H9 (cell line): Measurements from ENCODE around the gene ABHD17C. TPM values are rescaled to one million over a fixed set of nuclear protein-coding genes. Genes with fewer than 3 reads are reported as not detected.

ENCODE experiments used
- DNase-seq: peaks from one replicate; pipeline ENCODE4 v3.0.0-alpha.2; 2017
- H2AFZ ChIP-seq: one replicate; pipeline ENCODE4 v1.6.1; 2013; ENCODE audit warnings: mild to moderate bottlenecking, low read length, control low read depth, moderate library complexity
- H2AK5ac ChIP-seq: 2 replicates; pipeline ENCODE4 v1.6.1; 2013; ENCODE audit warnings: low read length, control low read depth, mixed read lengths; ENCODE audit not compliant: insufficient read length
- H2BK120ac ChIP-seq: one replicate; pipeline ENCODE4 v1.6.1; 2013; ENCODE audit warnings: low read depth, mild to moderate bottlenecking, low read length, control low read depth, inconsistent platforms; ENCODE audit not compliant: poor library complexity, severe bottlenecking
- H2BK12ac ChIP-seq: 2 replicates; pipeline ENCODE4 v1.6.1; 2013; ENCODE audit warnings: low read length, control low read depth, mixed read lengths, low read depth; ENCODE audit not compliant: insufficient read length
- H2BK15ac ChIP-seq: 2 replicates; pipeline ENCODE4 v1.6.1; 2013; ENCODE audit warnings: low read depth, low read length, control low read depth
- H2BK20ac ChIP-seq: one replicate; pipeline ENCODE4 v1.6.1; 2013; ENCODE audit warnings: low read depth, mild to moderate bottlenecking, low read length, control low read depth, inconsistent platforms; ENCODE audit not compliant: poor library complexity, severe bottlenecking
- H2BK5ac ChIP-seq: 2 replicates; pipeline ENCODE4 v1.6.1; 2013; ENCODE audit warnings: low read length, control low read depth, mixed read lengths; ENCODE audit not compliant: insufficient read length
- H3K14ac ChIP-seq: 2 replicates; pipeline ENCODE4 v1.6.1; 2013; ENCODE audit warnings: low read length, control low read depth; ENCODE audit not compliant: insufficient read depth
- H3K18ac ChIP-seq: 2 replicates; pipeline ENCODE4 v1.6.1; 2013; ENCODE audit warnings: low read depth, mild to moderate bottlenecking, mixed read lengths, low read length, control low read depth; ENCODE audit not compliant: insufficient read length
- H3K23ac ChIP-seq: 2 replicates; pipeline ENCODE4 v1.6.1; 2013; ENCODE audit warnings: low read length, control low read depth, mixed read lengths, low read depth; ENCODE audit not compliant: insufficient read length
- H3K23me2 ChIP-seq: 2 replicates; pipeline ENCODE4 v1.6.1; 2013; ENCODE audit warnings: low read depth, mild to moderate bottlenecking, mixed read lengths, low read length, control low read depth; ENCODE audit not compliant: insufficient read length, poor library complexity, severe bottlenecking
- H3K27ac ChIP-seq: 2 replicates; pipeline ENCODE4 v1.5.1; 2013; ENCODE audit warnings: low read length, control low read depth, mixed read lengths, low read depth; ENCODE audit not compliant: insufficient read length
- H3K27me3 ChIP-seq: 2 replicates; pipeline ENCODE4 v1.6.1; 2013; ENCODE audit warnings: low read length, control low read depth, inconsistent platforms; ENCODE audit not compliant: insufficient read depth
- H3K4ac ChIP-seq: 2 replicates; pipeline ENCODE4 v1.6.1; 2013; ENCODE audit warnings: low read depth, mild to moderate bottlenecking, control low read depth, inconsistent platforms, low read length, moderate library complexity
- H3K4me1 ChIP-seq: 2 replicates; pipeline ENCODE4 v1.6.1; 2013; ENCODE audit warnings: low read length, control low read depth, inconsistent platforms; ENCODE audit not compliant: insufficient read depth
- H3K4me2 ChIP-seq: 2 replicates; pipeline ENCODE4 v1.6.1; 2013; ENCODE audit warnings: low read length, control low read depth, mixed read lengths; ENCODE audit not compliant: insufficient read length, insufficient read depth
- H3K56ac ChIP-seq: 2 replicates; pipeline ENCODE4 v1.6.1; 2013; ENCODE audit warnings: low read depth, mild to moderate bottlenecking, mixed read lengths, low read length, control low read depth; ENCODE audit not compliant: insufficient read length
- H3K79me1 ChIP-seq: 2 replicates; pipeline ENCODE4 v1.6.1; 2013; ENCODE audit warnings: low read depth, mild to moderate bottlenecking, moderate library complexity, low read length, control low read depth, inconsistent platforms; ENCODE audit not compliant: insufficient read depth, poor library complexity, severe bottlenecking
- H3K79me2 ChIP-seq: 2 replicates; pipeline ENCODE4 v1.6.1; 2013; ENCODE audit warnings: low read length, control low read depth, inconsistent platforms; ENCODE audit not compliant: insufficient read depth
- H3K9ac ChIP-seq: 2 replicates; pipeline ENCODE4 v1.6.1; 2013; ENCODE audit warnings: low read length, control low read depth, mixed read lengths; ENCODE audit not compliant: insufficient read length; ENCODE audit errors: extremely low read depth
- H3K9me3 ChIP-seq: one replicate; pipeline ENCODE4 v1.6.1; 2013; ENCODE audit warnings: low read depth, low read length, inconsistent platforms; ENCODE audit not compliant: control insufficient read depth
- H3T11ph ChIP-seq: one replicate; pipeline ENCODE4 v1.6.1; 2013; ENCODE audit warnings: mild to moderate bottlenecking, low read length, control low read depth, inconsistent platforms
- H4K20me1 ChIP-seq: one replicate; pipeline ENCODE4 v1.6.1; 2013; ENCODE audit not compliant: control insufficient read depth, insufficient read length, insufficient read depth
- H4K5ac ChIP-seq: 2 replicates; pipeline ENCODE4 v1.6.1; 2013; ENCODE audit warnings: low read depth, mild to moderate bottlenecking, mixed read lengths, low read length, control low read depth; ENCODE audit not compliant: insufficient read length
- H4K8ac ChIP-seq: replicated peaks from 2 replicates; pipeline ENCODE4 v1.6.1; 2013; ENCODE audit warnings: low read length, control low read depth, mixed read lengths, low read depth; ENCODE audit not compliant: insufficient read length
- H4K91ac ChIP-seq: 2 replicates; pipeline ENCODE4 v1.6.1; 2013; ENCODE audit warnings: low read depth, mild to moderate bottlenecking, moderate library complexity, mixed read lengths, low read length, control low read depth; ENCODE audit not compliant: insufficient read length
- H3K27ac Mint-ChIP-seq, 3 experiments: 2 replicates in 2 of 3; 3 replicates in 1 of 3; pipeline ENCODE4 v1.8.0; 2020 to 2021; ENCODE audit warnings: mixed read lengths in 3 of 3, mild to moderate bottlenecking in 1 of 3, moderate library complexity in 1 of 3
- H3K27me3 Mint-ChIP-seq: 2 replicates; pipeline ENCODE4 v1.8.0; 2021; ENCODE audit warnings: low read depth, mild to moderate bottlenecking, moderate library complexity, mixed read lengths
- H3K36me3 Mint-ChIP-seq, 3 experiments: 2 replicates in 2 of 3; 3 replicates in 1 of 3; pipeline ENCODE4 v1.8.0; 2020 to 2021; ENCODE audit warnings: low read depth in 3 of 3, mixed read lengths in 3 of 3; ENCODE audit not compliant: insufficient read depth in 1 of 3
- H3K4me1 Mint-ChIP-seq, 2 experiments: 2 replicates each; pipeline ENCODE4 v1.8.0; 2020; ENCODE audit warnings: mixed read lengths in 2 of 2
- H3K4me3 Mint-ChIP-seq, 2 experiments: 2 replicates in 1 of 2; 3 replicates in 1 of 2; pipeline ENCODE4 v1.8.0; 2020 to 2021; ENCODE audit warnings: mild to moderate bottlenecking in 2 of 2, mixed read lengths in 2 of 2, moderate library complexity in 1 of 2
- H3K9me3 Mint-ChIP-seq, 2 experiments: 2 replicates in 1 of 2; 3 replicates in 1 of 2; pipeline ENCODE4 v1.8.0; 2020; ENCODE audit warnings: mild to moderate bottlenecking in 2 of 2, mixed read lengths in 2 of 2, moderate library complexity in 1 of 2
- CTCF ChIP-seq: fragments of 200-600 bp; sonication (generic); conservative IDR thresholded peaks from 3 replicates; pipeline ENCODE4 v1.8.0; 2021; ENCODE audit warnings: antibody characterized with exemption, mild to moderate bottlenecking
- WGBS: extraction: QIAGEN DNeasy Blood & Tissue Kit; methylation state at CpG from one replicate; pipeline ENCODE4 v1.1.7; 2013; ENCODE audit warnings: missing lambda C conversion rate, low lambda C conversion rate, mixed read lengths; ENCODE audit not compliant: insufficient read length; ENCODE audit errors: extremely low coverage; 5-methylcytosine and 5-hydroxymethylcytosine counted together
- total RNA-seq: library from RNA; stranded (reverse); gene quantifications from 2 replicates; pipeline ENCODE4 v1.2.1, GENCODE V29; 2021

Gene ABHD17C
- total RNA-seq, 1 experiment from 2014 or later: 21.5 TPM

GRCh38 chr15:80668546-80669236, 26.4 kb upstream of the ABHD17C start:
- no peak overlapping the region for H3K23ac ChIP-seq
- no peak overlapping the region for H2AFZ ChIP-seq
- no peak overlapping the region for H4K5ac ChIP-seq
- no peak overlapping the region for H3T11ph ChIP-seq
- H2BK15ac ChIP-seq: no peak overlapping the region
- H3K4me3 Mint-ChIP-seq: no peak overlapping the region
- no peaks in the 10 kb centered on the region for H3K36me3 Mint-ChIP-seq
- no peaks in the 10 kb centered on the region for H3K27me3 ChIP-seq
- no peak for DNase-seq
- no peak overlapping the region for H3K18ac ChIP-seq
- H2BK120ac ChIP-seq: no peak overlapping the region
- peaks cover 0 to 3% of the 10 kb centered on the region in 2 experiments; a peak in 1 of 5 replicates for H3K9me3 Mint-ChIP-seq
- H3K14ac ChIP-seq: no peak overlapping the region
- H3K56ac ChIP-seq: no peak overlapping the region
- H3K27ac Mint-ChIP-seq: no peak overlapping the region
- H3K9ac ChIP-seq: no peak overlapping the region
- H3K79me1 ChIP-seq: no peaks in the 10 kb centered on the region
- peaks cover 13% of the 10 kb centered on the region for H3K27me3 Mint-ChIP-seq
- H2BK12ac ChIP-seq: no peak overlapping the region
- H3K23me2 ChIP-seq: no peaks in the 10 kb centered on the region
- H2AK5ac ChIP-seq: no peak overlapping the region
- H3K27ac ChIP-seq: no peak overlapping the region
- no peak overlapping the region for H3K4ac ChIP-seq
- H3K4me1 Mint-ChIP-seq: peaks cover 1% of the 10 kb centered on the region in 2 experiments
- no CpG with 5 or more reads among the region's 3 CpGs for WGBS
- TF ChIP-seq CTCF: no peak
- no peaks in the 10 kb centered on the region for H3K4me1 ChIP-seq
- H4K8ac ChIP-seq: no peak overlapping the region
- H2BK5ac ChIP-seq: no peak overlapping the region
- H3K9me3 ChIP-seq: no peaks in the 10 kb centered on the region
- no peak overlapping the region for H4K91ac ChIP-seq
- H3K79me2 ChIP-seq: no peaks in the 10 kb centered on the region
- no peaks in the 10 kb centered on the region for H4K20me1 ChIP-seq
- no peak overlapping the region for H3K4me2 ChIP-seq
- H2BK20ac ChIP-seq: no peak overlapping the region
